Pancreas (tissue), 10 donors: ENCODE measurements around the gene PLA2G12A. TPM values are rescaled to one million over a fixed set of nuclear protein-coding genes. Genes with fewer than 3 reads are reported as not detected.

Source experiments
- ATAC-seq, 4 donors: fragments of 200-7000 bp; cut with Tn5 transposase; one replicate each; pipeline versions ENCODE4 v1.8.0 to v1.9.1; 2020; ENCODE audit warnings: mild to moderate bottlenecking in 4 of 4, moderate library complexity in 4 of 4
- DNase-seq, 6 donors: peaks; one replicate each; pipeline ENCODE4 v3.0.0-alpha.2; 2020
- FAIRE-seq: peaks from 2 replicates; lab custom pipeline; 2012; peaks lifted over from hg19 to GRCh38; lab: Jason Lieb, UNC
- H3K27ac ChIP-seq, 4 donors: fragments of 200-600 bp; sonication (generic); 1 replicate in 3 of 4; 2 replicates in 1 of 4; pipeline versions ENCODE4 v1.5.0 to v1.8.0; 2020
- H3K27me3 ChIP-seq, 4 donors: fragments of 200-600 bp; one replicate each; pipeline ENCODE4 v1.8.0; 2021
- H3K36me3 ChIP-seq, 3 donors: fragments of 200-600 bp; sonication (generic) in 1 of 3; one replicate each; pipeline versions ENCODE4 v1.5.0 to v1.8.0; 2020 to 2021
- H3K4me1 ChIP-seq, 3 donors: fragments of 200-600 bp; one replicate each; pipeline ENCODE4 v1.8.0; 2021
- H3K4me3 ChIP-seq, 4 donors: fragments of 200-600 bp; sonication (generic) in 2 of 4; one replicate each; pipeline versions ENCODE4 v1.5.0 to v1.8.0; 2020 to 2021
- H3K9me3 ChIP-seq, 4 donors: fragments of 200-600 bp; one replicate each; pipeline ENCODE4 v1.8.0; 2021
- whole genome bisulfite sequencing, 2 donors: extraction: QIAGEN DNeasy Blood & Tissue Kit; methylation state at CpG; one replicate each; pipeline ENCODE4 v1.1.7; 2013; 5-methylcytosine and 5-hydroxymethylcytosine counted together
- intact Hi-C, 3 donors: fragments of 100-400 bp; cut with DNase I; formaldehyde crosslinking; loops; one replicate each; pipeline versions ENCODE4 v1.11.1 to v1.14.2; 2022
- polyA plus RNA-seq, 2 donors: library from polyadenylated mRNA; stranded (reverse); fragments of 200-250 nt; gene quantifications; one replicate each; pipeline ENCODE4 v1.2.3, GENCODE V29; 2013
- total RNA-seq, 6 donors: library from RNA; stranded (reverse); fragmentation: NEBNext Ultra II Directional in 4 of 6; extraction: Animal tissue kit (Norgen Biotek cat#: 25700) in 4 of 6; gene quantifications; one replicate each; pipeline versions ENCODE4 v1.2.1 to v1.2.4, GENCODE V29; 2021 to 2023
- TF ChIP-seq, protein P1 (sequence below), 4 donors: fragments of 200-600 bp; sonication (generic) in 3 of 4; IDR thresholded peaks; one replicate each; pipeline versions ENCODE4 v1.5.0 to v1.8.0; 2021; ENCODE audit warnings: antibody characterized with exemption in 4 of 4
- donor health status: healthy with polysubstance abuse.
- donor health status: DM: no; HTN: no; CAD: no; lungs with moderate emphysema.
- donor health status: DM: no; HTN: no; CAD: no.
- donor health status: control.
- donor health status: control.
- donor health status: Bipolar disorder and iron deficiency.
- donor health status: DM: yes; HTN: yes; CAD: no.
- donor health status: DM: no; HTN: no; CAD: no.
- donor health status: DM: no; HTN: no; CAD: no.
- donor health status: DM: yes; HTN: yes; CAD: no.

Gene PLA2G12A
- total and polyA plus RNA-seq, 8 donors = 8.4 to 45.4 (median 34.3) TPM

DNA sequence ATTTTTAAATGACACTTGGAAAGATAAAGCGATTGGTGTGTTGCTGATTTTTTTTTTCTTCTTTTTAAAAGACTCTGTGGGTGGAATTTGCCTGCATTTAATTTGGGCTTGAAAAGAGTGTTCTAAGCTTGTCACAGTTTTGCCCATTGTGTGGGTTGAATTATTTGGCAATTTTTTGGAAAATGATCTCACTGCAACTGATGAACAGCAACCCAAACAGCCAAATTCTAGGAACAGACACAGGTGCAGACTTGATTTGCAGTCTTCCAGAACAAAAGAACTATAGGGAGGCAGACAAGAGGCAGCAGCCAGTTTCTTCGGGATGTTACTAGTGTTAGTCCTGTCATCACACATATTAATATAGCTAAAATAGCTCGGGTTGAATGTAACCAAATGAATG is 67.1 kb downstream of the PLA2G12A start:
- H3K9me3 ChIP-seq = no peaks in the 10 kb centered on the region
- H3K27me3 ChIP-seq = no peaks in the 10 kb centered on the region
- no peak for DNase-seq
- no peaks in the 10 kb centered on the region for H3K36me3 ChIP-seq
- intact Hi-C loops = no loop called here
- H3K4me3 ChIP-seq = no peak overlapping the region
- 76 to 77% methylated on average over 3 of the region's 3 CpGs for WGBS, 2 donors
- TF ChIP-seq, protein P1, sequence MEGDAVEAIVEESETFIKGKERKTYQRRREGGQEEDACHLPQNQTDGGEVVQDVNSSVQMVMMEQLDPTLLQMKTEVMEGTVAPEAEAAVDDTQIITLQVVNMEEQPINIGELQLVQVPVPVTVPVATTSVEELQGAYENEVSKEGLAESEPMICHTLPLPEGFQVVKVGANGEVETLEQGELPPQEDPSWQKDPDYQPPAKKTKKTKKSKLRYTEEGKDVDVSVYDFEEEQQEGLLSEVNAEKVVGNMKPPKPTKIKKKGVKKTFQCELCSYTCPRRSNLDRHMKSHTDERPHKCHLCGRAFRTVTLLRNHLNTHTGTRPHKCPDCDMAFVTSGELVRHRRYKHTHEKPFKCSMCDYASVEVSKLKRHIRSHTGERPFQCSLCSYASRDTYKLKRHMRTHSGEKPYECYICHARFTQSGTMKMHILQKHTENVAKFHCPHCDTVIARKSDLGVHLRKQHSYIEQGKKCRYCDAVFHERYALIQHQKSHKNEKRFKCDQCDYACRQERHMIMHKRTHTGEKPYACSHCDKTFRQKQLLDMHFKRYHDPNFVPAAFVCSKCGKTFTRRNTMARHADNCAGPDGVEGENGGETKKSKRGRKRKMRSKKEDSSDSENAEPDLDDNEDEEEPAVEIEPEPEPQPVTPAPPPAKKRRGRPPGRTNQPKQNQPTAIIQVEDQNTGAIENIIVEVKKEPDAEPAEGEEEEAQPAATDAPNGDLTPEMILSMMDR (IDR thresholded peaks at IDR 0.05) = no peak
- no peak for ATAC-seq
- no peak for FAIRE-seq
- H3K4me1 ChIP-seq = no peaks in the 10 kb centered on the region
- H3K27ac ChIP-seq = no peak overlapping the region

GRCh38 chr4:109662116-109662515 is 67.8 kb downstream of the PLA2G12A start:
- ATAC-seq (no peak), FAIRE-seq (no peak), DNase-seq (no peak)
- Histone ChIP-seq H3K4me1 (no peaks in the 10 kb centered on the region), H3K9me3 (no peaks in the 10 kb centered on the region), H3K36me3 (no peaks in the 10 kb centered on the region), H3K27me3 (no peaks in the 10 kb centered on the region), H3K27ac (no peak overlapping the region), H3K4me3 (no peak overlapping the region)
- TF ChIP-seq, protein P1 (IDR thresholded peaks at IDR 0.05) = no peak
- intact Hi-C loops = no loop called here
- 47 to 62% methylated on average over 2 of the region's 2 CpGs for WGBS, 2 donors

Other genes with a start within 250 kb of the PLA2G12A start
- 1 to 10 TPM in 5 of 6 donors, under 1 TPM in 1; 0.88 to 6.5 (median 2.2) TPM for gene MCUB, start 169.8 kb downstream of the PLA2G12A start, total RNA-seq
- 1 to 10 TPM; 2.7 to 6.4 TPM for gene MCUB, start 169.8 kb downstream of the PLA2G12A start, polyA plus RNA-seq
- 10 to 100 TPM in 3 of 6 donors, 1 to 10 TPM in 3; 6.4 to 18.6 (median 10.1) TPM for gene CASP6, start 26.6 kb downstream of the PLA2G12A start, total RNA-seq
- gene CASP6, start 26.6 kb downstream of the PLA2G12A start, polyA plus RNA-seq = 10 to 100 TPM in 1 of 2 donors, 1 to 10 TPM in 1; 9.8 to 14.8 TPM
- 10 to 100 TPM; 13.0 to 84.9 (median 25.8) TPM for gene CFI, start 71.9 kb upstream of the PLA2G12A start, total RNA-seq
- gene CFI, start 71.9 kb upstream of the PLA2G12A start, polyA plus RNA-seq = 10 to 100 TPM; 27.9 to 61.8 TPM
- gene GAR1, start 85.7 kb upstream of the PLA2G12A start, total RNA-seq = 1 to 10 TPM; 3.2 to 8.7 (median 6.1) TPM
- 10 to 100 TPM; 12.0 to 13.4 TPM for gene GAR1, start 85.7 kb upstream of the PLA2G12A start, polyA plus RNA-seq
- gene RRH, start 97.9 kb upstream of the PLA2G12A start, total RNA-seq = under 1 TPM in 2 of 6 donors, not detected in 4; 0.16 to 0.18 TPM
- gene RRH, start 97.9 kb upstream of the PLA2G12A start, polyA plus RNA-seq = under 1 TPM; 0.09 to 0.15 TPM
- gene LRIT3, start 118.0 kb upstream of the PLA2G12A start, total RNA-seq = under 1 TPM; 0.06 to 0.16 (median 0.12) TPM
- gene LRIT3, start 118.0 kb upstream of the PLA2G12A start, polyA plus RNA-seq = under 1 TPM; 0.27 to 0.38 TPM
- 10 to 100 TPM; 17.8 to 67.2 (median 28.0) TPM for gene EGF, start 182.8 kb upstream of the PLA2G12A start, total RNA-seq
- gene EGF, start 182.8 kb upstream of the PLA2G12A start, polyA plus RNA-seq = 10 to 100 TPM; 12.8 to 17.1 TPM